ENCODE data around the gene CDK6. TPM values are rescaled to one million over a fixed set of nuclear protein-coding genes. Genes with fewer than 3 reads are reported as not detected.

CDK6 gene
- polyA plus RNA-seq, 4 donors, result 39.1 to 49.3 (median 40.4) TPM

DNA sequence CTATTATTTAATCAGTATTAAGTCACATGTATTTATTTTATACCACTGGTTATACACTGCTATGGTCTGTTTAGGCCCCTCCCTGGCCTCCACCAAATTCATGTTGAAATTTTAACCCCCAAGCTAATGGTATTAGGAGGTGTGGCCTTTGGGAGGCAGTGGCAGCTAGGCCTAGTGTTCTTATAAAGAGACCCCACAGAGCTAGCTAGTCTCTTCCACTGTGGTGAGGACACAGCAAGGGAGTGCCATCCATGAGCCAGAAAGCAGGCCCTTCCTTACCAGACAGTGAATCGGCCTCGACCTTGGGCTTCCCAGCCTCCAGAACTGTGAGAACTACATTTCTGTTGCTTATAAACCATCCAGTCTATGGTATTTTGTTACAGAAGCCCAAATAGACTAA is 279.1 kb downstream of the CDK6 start:
- no peak for DNase-seq (ENCODE audit: low read depth in 4 of 4, low spot score in 2 of 4)

Other genes starting within 250 kb of the CDK6 start
- 10 to 100 TPM; 37.7 to 57.2 (median 50.2) TPM for gene FAM133B, start 246.2 kb downstream of the CDK6 start, polyA plus RNA-seq (ENCODE audit: insufficient read length in 4 of 4)

Data from left renal cortex interstitium (tissue), 4 donors.